ENCODE measurements around the gene HRH1.

- TF ChIP-seq, protein P1, sequence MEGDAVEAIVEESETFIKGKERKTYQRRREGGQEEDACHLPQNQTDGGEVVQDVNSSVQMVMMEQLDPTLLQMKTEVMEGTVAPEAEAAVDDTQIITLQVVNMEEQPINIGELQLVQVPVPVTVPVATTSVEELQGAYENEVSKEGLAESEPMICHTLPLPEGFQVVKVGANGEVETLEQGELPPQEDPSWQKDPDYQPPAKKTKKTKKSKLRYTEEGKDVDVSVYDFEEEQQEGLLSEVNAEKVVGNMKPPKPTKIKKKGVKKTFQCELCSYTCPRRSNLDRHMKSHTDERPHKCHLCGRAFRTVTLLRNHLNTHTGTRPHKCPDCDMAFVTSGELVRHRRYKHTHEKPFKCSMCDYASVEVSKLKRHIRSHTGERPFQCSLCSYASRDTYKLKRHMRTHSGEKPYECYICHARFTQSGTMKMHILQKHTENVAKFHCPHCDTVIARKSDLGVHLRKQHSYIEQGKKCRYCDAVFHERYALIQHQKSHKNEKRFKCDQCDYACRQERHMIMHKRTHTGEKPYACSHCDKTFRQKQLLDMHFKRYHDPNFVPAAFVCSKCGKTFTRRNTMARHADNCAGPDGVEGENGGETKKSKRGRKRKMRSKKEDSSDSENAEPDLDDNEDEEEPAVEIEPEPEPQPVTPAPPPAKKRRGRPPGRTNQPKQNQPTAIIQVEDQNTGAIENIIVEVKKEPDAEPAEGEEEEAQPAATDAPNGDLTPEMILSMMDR (optimal IDR thresholded peaks at IDR 0.05 in 1 of 3, IDR thresholded peaks at IDR 0.05 in 1 of 3, conservative IDR thresholded peaks at IDR 0.05 in 1 of 3; ENCODE audit: extremely low read depth in 1 of 3, insufficient read depth in 2 of 3, low read length in 3 of 3) = no peak
- no peak for TF ChIP-seq EZH2 (IDR thresholded peaks at IDR 0.05; ENCODE audit: low read length)
Measured at GRCh38 chr3:11240496-11240895, 86.2 kb downstream of the HRH1 start.

All from keratinocyte (primary cell).